NCI-H2171 treated with DMSO at 0.1 percent for 48 hours (cell line): ENCODE measurements around the gene SWSAP1.
A peak's percentile ranks its signal among the peaks of the same experiment; 100 is the strongest.

Experiments
- DNase-seq: peaks from one replicate; lab custom pipeline; 2025; lab: John Stamatoyannopoulos, UW

Gene SWSAP1

GRCh38 chr19:11408591-11408990 lies 34.1 kb downstream of the SWSAP1 start:
- DNase-seq: no peak

DNA sequence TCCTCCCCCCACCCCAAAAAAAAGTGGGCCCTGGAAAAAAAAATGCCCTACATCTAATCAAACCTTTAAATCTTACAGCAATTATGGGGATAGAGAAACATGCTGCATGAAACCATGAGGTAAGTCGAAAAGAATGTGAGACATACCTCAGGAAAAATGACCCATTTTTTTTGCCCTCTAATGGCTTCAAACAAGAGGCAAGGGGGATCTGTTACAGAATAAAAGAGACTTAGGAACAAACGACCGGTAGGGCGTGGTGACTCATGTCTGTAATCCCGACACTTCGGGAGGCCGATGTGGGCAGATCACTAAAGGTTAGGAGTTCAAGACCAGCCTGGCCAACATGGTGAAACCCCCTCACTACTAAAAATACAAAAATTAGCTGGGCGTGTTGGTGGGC lies 36.2 kb downstream of the SWSAP1 start:
- no peak for DNase-seq

GRCh38 chr19:11414544-11414943 lies 40.1 kb downstream of the SWSAP1 start:
- peak; percentile 86 for DNase-seq

GRCh38 chr19:11416346-11417052 lies 42.0 kb downstream of the SWSAP1 start:
- no peak for DNase-seq

GRCh38 chr19:11418094-11418548 lies 43.7 kb downstream of the SWSAP1 start:
- no peak for DNase-seq

GRCh38 chr19:11418549-11419506 lies 44.4 kb downstream of the SWSAP1 start, which contains the start of gene RGL3:
Gene RGL3, minus strand, starts transcription at chr19:11419314. Its CDS starts 36 bp downstream, at chr19:11419278.
- DNase-seq: no peak

- no peak for DNase-seq
Observed at GRCh38 chr19:11420429-11421370, 46.2 kb downstream of the SWSAP1 start.

GRCh38 chr19:11421371-11422098 lies 47.1 kb downstream of the SWSAP1 start:
- DNase-seq: no peak

DNA sequence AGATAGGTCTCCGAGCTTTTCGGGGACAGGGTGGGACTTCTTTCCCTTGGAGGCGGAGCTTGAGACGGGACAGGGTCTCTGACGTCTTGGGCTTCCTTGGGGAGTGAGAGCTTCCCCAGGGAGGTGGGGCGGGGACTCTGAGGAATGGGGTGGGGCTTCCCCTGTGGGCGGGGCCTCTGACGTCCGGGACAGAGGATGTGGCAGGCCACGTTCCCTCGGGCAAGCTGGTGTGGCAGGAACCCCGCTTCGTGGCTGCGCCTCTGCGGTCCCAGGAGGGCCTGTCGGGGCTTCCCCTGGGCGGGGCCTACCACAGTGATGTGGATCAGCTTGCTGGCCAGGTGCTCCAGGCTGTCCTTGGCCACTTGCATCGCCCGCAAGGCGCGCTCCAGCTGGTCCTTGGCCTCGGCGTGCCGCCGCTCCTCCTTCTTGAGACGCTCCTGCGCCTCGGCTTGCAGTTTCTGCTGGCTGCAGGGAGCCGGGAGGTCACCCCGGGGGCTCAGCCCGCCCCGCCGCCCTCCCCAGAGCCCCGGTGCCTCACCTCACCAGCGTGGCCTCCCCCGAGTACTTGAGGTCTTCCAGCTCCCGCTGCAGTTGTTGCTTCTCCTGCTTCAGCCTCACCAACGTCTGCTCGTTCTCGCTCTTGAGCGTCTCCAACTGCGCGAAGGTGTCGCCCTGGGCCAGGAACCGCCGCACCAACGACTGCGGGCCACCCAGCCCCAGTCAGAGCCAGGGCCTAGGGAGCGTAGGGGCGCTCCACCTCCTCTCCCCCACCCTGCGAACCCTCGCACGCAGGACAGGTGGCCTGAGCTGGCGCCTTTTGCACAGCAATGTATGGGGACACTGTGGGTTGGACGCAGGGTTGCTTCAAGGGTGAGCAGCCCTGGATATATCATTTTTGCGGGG lies 47.9 kb downstream of the SWSAP1 start:
- no peak for DNase-seq

- no peak for DNase-seq
Observed at GRCh38 chr19:11423164-11423790, 48.8 kb downstream of the SWSAP1 start.

DNA sequence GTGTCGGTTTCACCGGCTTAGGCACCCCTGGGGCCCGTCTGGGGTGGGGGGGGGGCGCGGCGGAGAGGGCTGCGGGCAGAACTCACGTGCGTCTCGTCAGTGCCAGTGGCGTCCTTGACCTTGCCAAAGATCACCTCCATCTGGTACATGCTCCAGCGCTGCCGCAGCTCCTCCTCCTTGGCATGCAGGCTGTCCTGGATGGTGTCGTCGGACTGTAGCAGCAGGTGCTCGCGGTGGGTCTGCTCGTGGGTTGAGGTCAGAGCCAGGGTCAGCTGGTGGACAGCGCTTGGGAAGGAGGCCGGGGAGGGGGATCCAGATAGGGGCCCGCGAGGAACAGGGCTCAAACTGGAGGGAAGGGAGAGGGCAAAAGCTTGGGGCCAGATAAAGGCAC lies 49.3 kb downstream of the SWSAP1 start:
- DNase-seq: peak; percentile 34
